NT2/D1 (cell line): ENCODE data around the gene DDX23.
"Not testable (repeated sequence)": the region's sequence is repeated elsewhere in the genome, so short reads cannot be mapped to it uniquely, and the experiment has no call there.

ENCODE experiments used
- DNase-seq: peaks from one replicate; pipeline ENCODE4 v3.0.0-alpha.2; 2011; ENCODE audit warnings: low read depth, low spot score
- H3K27me3 ChIP-seq: 2 replicates; pipeline ENCODE4 v1.6.0; 2011; ENCODE audit warnings: mild to moderate bottlenecking; ENCODE audit not compliant: insufficient read length, insufficient read depth
- H3K36me3 ChIP-seq: 2 replicates; pipeline ENCODE4 v1.6.1; 2011; ENCODE audit warnings: mild to moderate bottlenecking, low read length, mixed read lengths; ENCODE audit not compliant: insufficient read depth, insufficient read length
- H3K4me1 ChIP-seq: 2 replicates; pipeline ENCODE4 v1.5.1; 2011; ENCODE audit not compliant: insufficient read depth, insufficient read length
- H3K4me3 ChIP-seq: 2 replicates; pipeline ENCODE4 v1.5.1; 2011; ENCODE audit warnings: low read depth; ENCODE audit not compliant: insufficient read length
- H3K9ac ChIP-seq: 2 replicates; pipeline ENCODE4 v1.6.0; 2011; ENCODE audit warnings: low read depth; ENCODE audit not compliant: insufficient read length
- H3K9me3 ChIP-seq: 2 replicates; pipeline ENCODE4 v1.5.1; 2011; ENCODE audit warnings: mild to moderate bottlenecking, low read length; ENCODE audit not compliant: insufficient read depth
- SUZ12 ChIP-seq: IDR thresholded peaks from 2 replicates; pipeline ENCODE4 v1.6.1; 2011; ENCODE audit not compliant: insufficient read length, insufficient read depth; ENCODE audit errors: extremely low read depth
- YY1 ChIP-seq: IDR thresholded peaks from 2 replicates; pipeline ENCODE4 v1.6.1; 2011; ENCODE audit not compliant: insufficient read length, insufficient read depth
- ZNF274 ChIP-seq: IDR thresholded peaks from 2 replicates; pipeline ENCODE4 v1.6.1; 2011; ENCODE audit warnings: mild to moderate bottlenecking, low read depth, low read length

DDX23 gene

DNA sequence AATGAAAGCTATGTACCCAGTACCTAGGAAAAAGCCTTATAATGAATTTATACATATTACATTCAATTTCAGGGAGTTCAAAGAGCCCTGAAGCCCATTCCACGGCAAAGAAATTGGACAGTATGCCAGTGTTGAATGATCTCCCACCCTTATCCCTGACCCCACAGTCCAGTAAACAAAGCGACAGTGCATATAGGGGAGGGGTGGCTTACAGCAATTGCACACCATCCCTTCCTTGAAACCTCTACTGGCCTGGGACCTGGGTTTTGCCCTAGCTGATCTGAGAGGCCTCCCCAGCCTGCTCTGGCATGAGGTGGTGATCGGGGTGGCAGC is 31.0 kb upstream of the DDX23 start:
- H3K9ac ChIP-seq, result peak overlapping the region; percentile 52
- TF ChIP-seq YY1, result no peak
- TF ChIP-seq ZNF274, result no peak
- TF ChIP-seq SUZ12, result no peak
- no peak for DNase-seq

GRCh38 chr12:48882315-48882687 is 30.3 kb upstream of the DDX23 start:
- H3K9me3 ChIP-seq, result no peaks in the 10 kb centered on the region
- H3K4me3 ChIP-seq, result peak overlapping the region; percentile 19
- H3K4me1 ChIP-seq, result peaks cover 12% of the 10 kb centered on the region
- no peaks in the 10 kb centered on the region for H3K27me3 ChIP-seq
- DNase-seq, result no peak
- H3K36me3 ChIP-seq, result no peaks in the 10 kb centered on the region
- H3K9ac ChIP-seq, result peak overlapping the region; percentile 52
- TF ChIP-seq ZNF274, result no peak
- no peak for TF ChIP-seq YY1
- TF ChIP-seq SUZ12, result no peak

More for the DNA sequence above, 31.0 kb upstream of the DDX23 start:
- peaks cover 12% of the 10 kb centered on the region for H3K4me1 ChIP-seq
- no peaks in the 10 kb centered on the region for H3K9me3 ChIP-seq
- H3K36me3 ChIP-seq, result no peaks in the 10 kb centered on the region
- H3K4me3 ChIP-seq, result no peak overlapping the region
- no peaks in the 10 kb centered on the region for H3K27me3 ChIP-seq

DNA sequence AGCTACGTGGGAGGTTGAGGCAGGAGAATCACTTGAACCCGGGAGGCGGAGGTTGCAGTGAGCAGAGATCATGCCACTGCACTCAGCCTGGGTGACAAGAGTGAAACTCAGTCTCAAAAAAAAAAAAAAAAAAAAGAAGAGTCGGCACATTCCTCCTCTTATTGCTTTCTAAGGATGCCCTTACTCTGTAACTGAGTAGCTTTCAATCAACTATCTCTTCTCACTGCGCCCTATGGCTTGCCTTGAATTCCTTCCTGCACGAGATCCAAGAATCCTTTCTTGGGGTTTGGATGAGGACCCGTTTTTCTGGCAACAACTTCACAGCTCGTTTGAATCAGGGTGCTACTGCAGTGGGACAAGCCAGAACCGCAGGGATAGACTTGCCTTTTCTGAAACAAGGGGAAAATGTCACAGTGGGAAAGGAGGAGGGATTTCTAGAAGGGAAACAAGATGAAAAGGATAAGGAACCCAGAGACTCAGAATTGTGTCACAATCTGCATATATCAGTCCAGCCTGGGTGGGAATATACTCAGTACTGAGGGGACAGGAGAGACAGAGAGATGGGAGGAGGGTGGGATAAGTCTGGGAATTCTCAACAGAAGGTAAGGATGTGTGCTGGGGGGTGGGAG is 29.8 kb upstream of the DDX23 start:
- H3K9ac ChIP-seq, result peak overlapping the region; percentile 52
- H3K9me3 ChIP-seq, result no peaks in the 10 kb centered on the region
- DNase-seq, result no peak
- peak overlapping the region; percentile 19 for H3K4me3 ChIP-seq
- H3K27me3 ChIP-seq, result no peaks in the 10 kb centered on the region
- no peaks in the 10 kb centered on the region for H3K36me3 ChIP-seq
- peaks cover 12% of the 10 kb centered on the region for H3K4me1 ChIP-seq
- TF ChIP-seq SUZ12, result no peak
- no peak for TF ChIP-seq ZNF274
- no peak for TF ChIP-seq YY1

GRCh38 chr12:48880647-48881046 is 28.7 kb upstream of the DDX23 start:
- DNase-seq, result no peak
- TF ChIP-seq YY1 (no peak), SUZ12 (no peak), ZNF274 (no peak)
- H3K36me3 ChIP-seq, result no peaks in the 10 kb centered on the region
- peaks cover 12% of the 10 kb centered on the region for H3K4me1 ChIP-seq
- H3K4me3 ChIP-seq, result no peak overlapping the region
- H3K27me3 ChIP-seq, result no peaks in the 10 kb centered on the region
- H3K9me3 ChIP-seq, result no peaks in the 10 kb centered on the region
- H3K9ac ChIP-seq, result no peak overlapping the region

GRCh38 chr12:48878548-48878947 is 26.6 kb upstream of the DDX23 start:
- DNase-seq, result no peak
- Histone ChIP-seq H3K36me3 (no peaks in the 10 kb centered on the region), H3K9ac (no peak overlapping the region), H3K4me1 (peaks cover 15% of the 10 kb centered on the region), H3K4me3 (no peak overlapping the region), H3K9me3 (no peaks in the 10 kb centered on the region), H3K27me3 (no peaks in the 10 kb centered on the region)
- TF ChIP-seq ZNF274 (no peak), SUZ12 (no peak), YY1 (no peak)

DNA sequence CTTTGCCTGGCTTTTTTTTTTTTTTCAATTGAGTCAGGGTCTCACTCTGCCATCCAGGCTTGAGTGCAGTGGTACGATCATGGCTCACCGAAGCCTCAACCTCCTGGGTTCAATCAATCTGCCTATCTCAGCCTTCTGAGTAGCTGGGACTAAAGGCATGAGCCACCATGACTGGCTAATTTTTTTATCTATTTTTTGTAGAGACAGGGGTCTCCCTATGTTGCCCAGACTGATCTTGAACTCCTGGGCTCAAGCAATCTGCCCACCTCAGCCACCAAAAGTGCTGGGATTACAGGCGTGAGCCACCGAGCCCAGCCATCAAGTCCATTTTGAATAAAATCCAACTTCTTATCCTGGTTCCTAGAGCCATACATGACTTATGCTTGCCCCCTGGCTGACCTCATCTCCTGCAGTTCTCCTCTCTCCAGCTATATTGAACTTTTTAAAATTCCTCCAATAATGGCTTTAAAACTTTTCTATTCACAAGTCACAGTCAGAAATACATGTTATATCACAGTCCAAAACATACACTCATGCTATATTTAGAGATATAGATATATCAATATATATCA is 24.1 kb upstream of the DDX23 start:
- Histone ChIP-seq H3K4me1 (peaks cover 6% of the 10 kb centered on the region), H3K27me3 (no peaks in the 10 kb centered on the region), H3K36me3 (no peaks in the 10 kb centered on the region), H3K9me3 (no peaks in the 10 kb centered on the region), H3K4me3 (no peak overlapping the region), H3K9ac (no peak overlapping the region)
- DNase-seq, result no peak
- TF ChIP-seq YY1 (no peak), ZNF274 (no peak), SUZ12 (no peak)

DNA sequence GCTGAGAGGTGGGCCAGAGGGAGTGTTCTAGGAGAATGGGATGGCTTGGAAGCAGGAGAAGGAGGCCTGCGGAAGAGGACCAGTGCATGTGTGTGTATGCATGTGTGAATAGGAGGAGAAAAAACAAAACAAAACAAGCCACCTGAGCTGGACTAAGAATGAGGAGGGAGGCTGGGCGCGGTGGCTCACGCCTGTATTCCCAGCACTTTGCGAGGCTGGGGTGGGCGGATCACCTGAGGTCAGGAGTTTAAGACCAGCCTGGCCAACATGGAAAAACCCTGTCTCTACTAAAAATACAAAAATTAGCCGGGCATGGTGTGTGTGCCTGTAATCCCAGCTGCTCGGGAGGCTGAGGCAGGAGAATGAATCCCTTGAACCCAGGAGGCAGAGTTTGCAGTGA is 21.6 kb upstream of the DDX23 start:
- H3K4me3 ChIP-seq, H3K27me3 ChIP-seq, H3K9ac ChIP-seq, H3K9me3 ChIP-seq, H3K4me1 ChIP-seq, DNase-seq, H3K36me3 ChIP-seq: not testable (repeated sequence)
